MM.1S (cell line): ENCODE measurements around the gene PTH2R.

Experiments used
- EZH2 ChIP-seq: fragments of 300-600 bp; sonication (generic); optimal IDR thresholded peaks from 2 replicates; pipeline ENCODE3; 2017; ENCODE audit warnings: low read depth, mild to moderate bottlenecking, antibody characterized with exemption, low read length, mixed read lengths
- TF ChIP-seq, protein P1 (sequence below): fragments of 300-600 bp; sonication (generic); IDR thresholded peaks from 2 replicates; pipeline ENCODE4 v1.5.1; 2016; ENCODE audit warnings: antibody characterized with exemption, low read length, mixed read lengths

DNA sequence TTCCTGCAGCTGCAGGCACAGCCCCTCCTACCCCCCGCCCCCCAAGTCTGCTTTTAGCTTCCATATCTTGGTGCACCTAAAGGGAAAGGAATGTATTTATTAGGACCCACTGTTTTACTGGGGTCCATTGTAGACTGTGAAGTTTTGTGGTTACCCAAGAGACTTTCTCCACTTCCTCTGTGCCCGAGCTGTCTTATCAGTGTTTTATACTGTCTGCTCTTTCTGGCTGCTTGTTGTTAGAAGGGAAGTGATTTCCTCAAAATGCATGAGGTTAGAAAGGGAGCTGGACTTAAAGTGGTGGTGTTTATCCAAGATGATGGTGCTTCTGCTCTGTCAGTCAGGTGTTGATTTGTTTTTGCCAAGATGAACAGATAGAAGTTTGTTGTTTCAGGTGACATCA lies 85.0 kb downstream of the PTH2R start:
- TF ChIP-seq, protein P1, sequence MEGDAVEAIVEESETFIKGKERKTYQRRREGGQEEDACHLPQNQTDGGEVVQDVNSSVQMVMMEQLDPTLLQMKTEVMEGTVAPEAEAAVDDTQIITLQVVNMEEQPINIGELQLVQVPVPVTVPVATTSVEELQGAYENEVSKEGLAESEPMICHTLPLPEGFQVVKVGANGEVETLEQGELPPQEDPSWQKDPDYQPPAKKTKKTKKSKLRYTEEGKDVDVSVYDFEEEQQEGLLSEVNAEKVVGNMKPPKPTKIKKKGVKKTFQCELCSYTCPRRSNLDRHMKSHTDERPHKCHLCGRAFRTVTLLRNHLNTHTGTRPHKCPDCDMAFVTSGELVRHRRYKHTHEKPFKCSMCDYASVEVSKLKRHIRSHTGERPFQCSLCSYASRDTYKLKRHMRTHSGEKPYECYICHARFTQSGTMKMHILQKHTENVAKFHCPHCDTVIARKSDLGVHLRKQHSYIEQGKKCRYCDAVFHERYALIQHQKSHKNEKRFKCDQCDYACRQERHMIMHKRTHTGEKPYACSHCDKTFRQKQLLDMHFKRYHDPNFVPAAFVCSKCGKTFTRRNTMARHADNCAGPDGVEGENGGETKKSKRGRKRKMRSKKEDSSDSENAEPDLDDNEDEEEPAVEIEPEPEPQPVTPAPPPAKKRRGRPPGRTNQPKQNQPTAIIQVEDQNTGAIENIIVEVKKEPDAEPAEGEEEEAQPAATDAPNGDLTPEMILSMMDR = no peak
- TF ChIP-seq EZH2 = no peak
